GM19395 (cell line): Measurements from ENCODE around the gene ANO10.

ENCODE experiments used
- ATAC-seq: cut with Tn5 transposase; IDR thresholded peaks from one replicate; pipeline ENCODE4 v1.9.1; 2021; ENCODE audit warnings: mild to moderate bottlenecking, moderate library complexity; ENCODE audit not compliant: unreplicated experiment

ANO10 gene

DNA sequence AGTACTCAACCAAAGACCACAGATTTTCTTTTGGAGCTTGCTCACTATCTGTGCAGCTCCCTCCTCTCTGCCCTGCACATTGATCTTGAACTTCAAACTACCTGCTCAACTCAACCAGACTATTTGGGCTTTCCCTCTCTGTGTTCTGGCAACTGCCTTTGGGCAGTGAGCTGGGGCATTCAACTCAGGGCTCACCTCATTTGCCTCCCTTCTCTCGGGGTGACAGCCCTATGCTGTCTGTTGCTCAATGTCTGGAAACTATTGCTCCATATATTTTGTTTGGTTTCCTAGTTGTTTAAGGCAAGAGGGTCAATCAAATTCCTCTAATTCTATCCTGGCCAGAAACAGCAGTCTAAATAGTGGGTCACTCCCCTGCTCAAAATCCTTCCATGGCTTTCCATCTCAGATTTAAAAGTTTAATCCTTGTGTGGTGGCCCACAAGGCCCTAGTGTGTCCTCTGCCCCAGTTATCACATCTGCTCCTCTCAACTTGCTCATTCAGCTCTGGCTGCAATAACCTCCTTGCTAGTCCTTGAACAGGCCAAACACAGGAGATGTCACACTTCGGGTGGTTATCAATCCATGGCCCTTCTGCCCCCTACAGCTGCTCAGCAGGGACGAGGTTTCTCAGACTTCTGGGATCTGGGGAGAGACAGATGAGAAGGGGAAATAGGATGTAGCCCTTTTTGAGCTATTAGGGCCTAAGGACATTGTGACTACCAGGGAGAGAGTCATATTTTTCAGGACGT is 267.7 kb downstream of the ANO10 start:
- ATAC-seq, result no peak

DNA sequence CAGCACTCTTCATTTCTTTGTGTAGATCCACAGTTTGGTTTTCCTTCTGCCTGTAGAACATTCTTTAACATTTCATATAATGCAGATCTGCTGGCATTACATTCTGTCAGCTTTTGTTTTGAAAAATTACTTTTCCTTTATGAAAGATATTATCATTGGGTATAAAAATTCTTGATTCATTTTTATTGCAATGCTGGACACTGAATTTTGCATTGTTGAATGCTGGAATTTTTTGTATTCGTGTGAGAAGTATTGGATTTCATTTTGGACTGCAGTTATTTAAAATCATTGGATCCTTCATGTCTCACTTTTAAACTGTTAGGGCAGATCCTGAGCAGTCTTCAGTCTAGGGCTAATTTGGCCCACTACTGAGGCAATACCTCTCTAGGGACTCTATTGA is 268.4 kb downstream of the ANO10 start:
- no peak for ATAC-seq

DNA sequence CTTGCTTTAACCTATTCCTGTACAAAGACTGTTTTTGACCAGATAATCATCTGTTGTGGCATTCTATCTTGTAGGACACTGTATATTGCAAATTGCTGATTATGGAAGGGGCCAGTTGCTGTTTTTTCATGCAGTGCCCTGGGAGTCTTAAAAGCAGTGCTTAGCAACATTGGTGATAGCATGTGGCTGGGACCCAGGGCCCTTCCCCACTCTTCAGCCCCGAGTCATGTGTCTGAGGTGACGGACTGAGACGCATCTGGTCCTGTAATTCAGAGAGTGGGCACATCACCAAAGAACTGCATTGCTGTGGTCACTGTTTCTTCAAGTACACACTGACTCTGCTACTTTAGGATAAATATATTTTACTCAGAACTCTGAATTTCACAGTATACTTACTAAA is 272.1 kb downstream of the ANO10 start:
- ATAC-seq, result no peak

DNA sequence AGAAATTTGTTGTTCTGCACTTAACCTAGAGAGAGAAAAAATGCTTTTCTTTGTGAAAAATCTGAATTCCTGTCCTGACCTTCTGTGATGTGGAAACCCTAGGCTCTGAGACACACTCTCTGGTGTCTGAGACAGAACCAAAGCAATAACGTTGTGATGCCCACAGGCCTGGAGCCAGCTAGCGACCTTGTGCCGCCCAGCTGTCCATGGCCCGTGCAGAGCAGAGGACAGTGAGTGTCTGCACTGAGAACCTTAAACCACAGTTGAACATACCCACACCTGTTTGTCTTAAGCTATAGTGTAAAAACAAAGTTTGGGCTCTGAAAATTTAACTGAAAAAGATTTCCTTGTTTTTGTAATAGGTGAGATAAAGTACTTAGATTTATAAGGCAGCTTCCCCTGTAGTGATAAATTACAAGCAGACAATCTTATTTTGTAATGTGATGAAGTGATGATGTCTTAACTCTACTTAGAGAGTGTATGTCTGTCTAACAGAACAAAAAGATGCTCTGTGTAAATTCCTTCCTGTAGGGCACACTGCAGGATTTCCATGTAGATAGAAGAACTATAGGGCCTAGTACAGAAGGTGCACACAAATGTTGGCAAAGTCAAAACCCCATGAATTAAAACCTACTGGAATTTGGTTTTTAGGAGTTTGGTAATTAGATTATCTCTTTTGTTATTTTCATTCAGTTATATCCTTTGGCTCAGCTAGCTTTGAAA is 272.8 kb downstream of the ANO10 start:
- no peak for ATAC-seq

DNA sequence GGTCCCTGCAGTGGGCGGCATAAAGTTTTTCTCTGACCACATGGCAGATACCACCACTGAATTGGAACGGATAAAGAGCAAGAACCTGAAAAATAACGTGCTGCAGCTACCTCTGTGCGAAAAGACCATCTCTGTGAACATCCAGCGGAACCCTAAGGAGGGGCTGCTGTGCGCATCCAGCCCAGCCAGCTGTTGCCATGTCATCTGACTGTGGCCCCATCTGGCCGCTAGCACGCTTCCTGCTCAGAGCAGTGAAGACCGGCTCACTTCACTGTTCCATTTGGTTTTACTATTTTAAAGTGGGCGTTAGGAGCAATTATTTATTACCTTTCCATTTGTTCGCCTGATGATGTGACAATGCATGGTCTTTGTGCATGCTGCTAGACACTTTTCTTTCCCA is 273.5 kb downstream of the ANO10 start:
- no peak for ATAC-seq

DNA sequence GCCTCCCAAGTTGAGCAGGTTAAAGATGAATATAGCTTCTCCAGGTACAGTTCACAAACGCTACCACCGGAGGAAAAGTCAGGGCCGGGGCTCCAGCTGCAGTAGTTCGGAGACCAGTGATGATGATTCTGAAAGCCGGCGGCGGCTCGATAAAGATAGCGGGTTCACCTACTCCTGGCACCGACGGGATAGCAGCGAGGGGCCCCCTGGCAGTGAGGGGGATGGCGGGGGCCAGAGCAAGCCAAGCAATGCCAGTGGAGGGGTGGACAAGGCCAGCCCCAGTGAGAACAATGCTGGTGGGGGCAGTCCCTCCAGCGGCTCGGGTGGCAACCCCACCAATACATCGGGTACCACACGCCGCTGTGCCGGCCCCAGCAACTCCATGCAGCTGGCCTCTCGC is 274.0 kb downstream of the ANO10 start:
- ATAC-seq, result no peak

DNA sequence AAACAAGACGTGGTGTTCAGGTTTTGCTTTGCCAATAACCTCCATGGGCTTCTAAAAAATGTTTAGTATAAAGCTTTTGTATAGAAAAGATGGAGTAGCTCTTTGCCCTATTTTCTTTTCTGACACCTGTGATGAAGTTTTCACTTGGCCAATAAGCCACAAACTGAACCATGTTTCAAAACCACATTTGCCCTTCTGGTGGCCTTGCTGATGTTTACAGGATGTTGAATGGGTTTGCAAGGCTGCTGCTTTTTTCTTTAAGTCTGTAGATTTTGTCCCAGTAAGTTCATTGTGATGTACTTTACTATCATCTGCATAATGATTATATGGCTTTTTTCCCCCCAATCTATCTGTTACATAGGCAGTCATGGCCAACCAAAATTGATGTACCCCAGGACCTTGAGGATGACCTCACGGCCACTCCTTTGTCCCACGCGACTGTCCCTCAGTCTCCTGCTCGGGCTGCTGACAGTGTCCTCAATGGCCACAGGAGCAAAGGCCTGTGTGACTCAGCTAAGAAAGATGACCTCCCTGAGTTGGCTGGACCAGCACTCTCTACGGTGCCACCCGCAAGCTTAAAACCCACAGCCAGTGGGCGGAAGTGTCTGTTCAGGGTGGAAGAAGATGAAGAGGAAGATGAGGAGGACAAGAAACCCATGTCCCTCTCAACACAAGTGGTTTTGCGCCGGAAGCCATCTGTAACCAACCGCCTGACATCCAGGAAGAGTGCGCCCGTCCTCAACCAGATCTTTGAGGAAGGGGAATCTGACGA is 274.6 kb downstream of the ANO10 start:
- ATAC-seq, result no peak

DNA sequence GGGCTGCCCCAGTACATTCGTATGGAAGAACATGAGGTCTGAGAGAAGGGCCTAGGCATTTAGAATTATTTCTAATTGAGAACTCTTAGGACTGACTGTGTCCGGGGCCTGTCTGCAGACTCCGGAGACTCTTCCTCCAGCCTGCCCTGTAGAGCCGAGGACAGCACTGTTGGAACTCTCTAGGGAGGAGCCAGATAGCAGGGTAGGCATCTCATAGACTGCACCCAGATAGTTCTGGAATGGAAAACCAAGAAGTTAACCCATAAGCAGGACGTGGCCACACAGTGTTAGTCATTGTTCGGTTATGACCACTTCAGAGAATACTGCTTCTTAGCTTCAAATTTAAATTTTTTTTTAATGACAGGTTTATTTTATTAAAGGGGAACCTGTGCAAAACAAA is 275.9 kb downstream of the ANO10 start:
- no peak for ATAC-seq

DNA sequence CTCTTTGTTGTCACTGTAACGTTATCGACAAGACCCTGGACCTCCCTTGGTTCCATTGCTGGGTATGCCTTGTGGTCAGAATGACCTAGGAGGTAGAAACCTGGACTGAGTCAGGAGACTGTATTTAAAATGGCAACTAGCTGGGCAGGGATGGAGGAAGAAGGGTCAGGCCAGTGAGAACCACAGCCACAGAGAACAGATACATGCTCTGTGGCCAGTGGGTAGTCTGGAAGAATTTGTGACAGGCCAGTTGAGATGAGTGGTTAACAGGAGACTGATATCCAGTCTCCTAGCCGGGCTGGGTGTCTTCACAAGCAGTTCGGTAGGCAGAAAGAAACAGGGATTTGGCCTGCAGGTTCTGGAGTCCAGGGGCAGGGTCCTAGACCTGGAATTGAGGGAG is 276.6 kb downstream of the ANO10 start:
- ATAC-seq, result no peak

DNA sequence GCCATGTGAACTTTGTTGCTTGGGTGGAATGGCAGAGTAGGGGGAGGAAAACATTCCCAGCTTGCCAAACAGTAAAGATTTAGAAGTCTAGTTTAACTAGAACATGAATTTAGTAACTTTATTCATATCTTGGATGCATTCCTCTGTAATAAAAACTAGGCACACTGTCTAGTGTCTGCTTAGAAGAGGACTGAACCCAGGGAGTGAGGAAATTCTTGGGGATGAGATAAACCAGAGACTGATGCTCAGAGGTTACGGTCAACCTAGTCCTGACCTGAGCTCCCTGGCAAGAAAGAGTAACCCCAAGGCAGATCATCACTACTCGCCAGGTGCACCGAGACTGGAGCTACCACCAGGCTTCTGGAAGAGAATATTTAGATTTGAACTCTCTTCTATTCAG is 277.3 kb downstream of the ANO10 start:
- no peak for ATAC-seq

DNA sequence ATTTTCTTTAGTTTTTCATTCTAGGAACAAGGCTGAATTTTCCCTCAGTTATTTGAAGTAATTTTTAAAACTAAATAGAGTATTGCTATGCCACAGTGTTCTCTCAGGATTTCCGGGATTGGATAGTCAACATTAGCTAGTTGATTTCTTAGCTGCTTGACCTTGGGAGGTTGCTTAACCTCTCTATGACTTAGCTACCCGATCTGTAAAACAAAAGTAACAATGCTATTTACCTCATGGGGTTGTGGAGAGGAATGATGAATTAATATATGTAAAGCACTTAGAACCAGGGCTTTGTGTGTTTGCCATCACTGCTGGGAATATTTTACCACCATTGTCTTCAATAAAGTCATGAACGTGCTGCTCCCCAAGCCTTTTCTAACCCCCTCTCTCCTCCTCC is 278.0 kb downstream of the ANO10 start:
- no peak for ATAC-seq

DNA sequence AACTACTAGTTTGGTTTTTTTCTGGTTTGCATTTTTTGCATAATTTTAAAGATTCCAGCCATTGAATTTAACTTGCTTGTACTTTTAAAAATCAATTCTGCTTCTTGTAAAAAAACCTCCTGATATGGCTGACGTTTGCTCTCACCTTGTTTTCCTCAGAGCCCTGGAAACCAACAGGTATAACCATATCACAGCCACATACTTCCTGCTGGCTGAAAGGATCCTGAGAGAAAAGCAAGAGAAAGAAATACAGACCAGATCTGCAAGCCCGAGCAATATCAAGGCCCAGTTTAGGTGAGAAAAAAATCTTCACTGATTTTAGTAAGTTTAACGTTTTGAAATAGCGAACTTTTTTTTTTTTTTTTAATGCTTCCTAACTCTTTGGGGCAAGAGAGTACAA is 278.6 kb downstream of the ANO10 start:
- no peak for ATAC-seq

DNA sequence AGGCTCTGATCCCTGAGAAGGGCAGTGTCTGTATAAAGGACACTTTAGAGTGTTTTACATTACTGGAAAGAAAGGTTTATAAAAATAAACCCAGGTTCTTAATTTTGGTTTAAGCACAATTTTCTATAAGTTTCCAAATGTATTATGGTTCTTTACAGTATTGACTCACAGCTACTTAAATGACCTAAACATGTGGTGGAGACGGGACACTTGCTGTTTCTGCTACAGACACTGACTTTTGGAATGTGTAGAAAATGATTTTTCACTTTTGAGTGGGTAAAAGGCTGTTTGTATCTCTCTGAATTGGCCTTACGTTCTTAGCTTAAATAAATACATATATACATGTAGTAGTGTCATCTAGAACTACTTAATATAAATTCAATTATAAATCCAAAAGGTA is 280.0 kb downstream of the ANO10 start:
- no peak for ATAC-seq

DNA sequence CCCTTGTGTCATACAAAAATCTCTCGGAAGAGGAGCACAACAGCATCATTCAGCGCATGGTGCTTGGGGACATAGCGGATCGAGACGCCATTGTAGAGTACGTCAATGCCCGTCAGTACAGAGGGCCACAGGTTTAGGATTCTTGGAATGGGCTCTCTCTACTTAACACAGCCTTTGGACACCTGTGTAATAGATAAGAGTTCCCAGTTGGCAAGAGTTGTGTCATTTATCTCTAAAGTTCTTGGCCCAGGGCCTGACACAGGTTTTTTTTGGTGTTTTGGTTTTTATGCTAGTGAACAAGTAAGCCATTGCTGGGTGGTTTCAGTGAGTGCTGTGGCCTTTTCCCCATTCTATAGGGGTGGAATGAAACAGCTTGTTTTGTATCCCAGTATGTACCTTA is 281.4 kb downstream of the ANO10 start:
- ATAC-seq, result no peak

DNA sequence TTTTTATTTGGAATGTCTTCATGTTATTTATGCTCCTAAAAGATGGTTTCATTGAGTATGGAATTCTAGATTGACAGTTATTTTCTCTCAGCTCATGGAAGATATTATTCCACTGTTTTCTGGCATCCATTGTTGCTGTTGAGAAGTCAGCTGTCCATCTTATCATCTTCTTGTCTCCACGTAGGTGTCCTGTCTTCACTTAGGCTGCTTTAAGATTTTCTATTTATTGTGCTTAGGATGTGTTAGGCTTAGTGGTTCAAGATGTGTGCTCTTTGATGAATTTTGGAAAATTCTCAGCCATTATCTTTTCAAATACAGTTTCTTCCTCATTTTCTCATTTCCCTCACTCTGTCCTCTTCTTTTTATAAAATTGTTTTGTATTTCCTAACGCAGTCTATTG is 283.5 kb downstream of the ANO10 start:
- ATAC-seq, result no peak

DNA sequence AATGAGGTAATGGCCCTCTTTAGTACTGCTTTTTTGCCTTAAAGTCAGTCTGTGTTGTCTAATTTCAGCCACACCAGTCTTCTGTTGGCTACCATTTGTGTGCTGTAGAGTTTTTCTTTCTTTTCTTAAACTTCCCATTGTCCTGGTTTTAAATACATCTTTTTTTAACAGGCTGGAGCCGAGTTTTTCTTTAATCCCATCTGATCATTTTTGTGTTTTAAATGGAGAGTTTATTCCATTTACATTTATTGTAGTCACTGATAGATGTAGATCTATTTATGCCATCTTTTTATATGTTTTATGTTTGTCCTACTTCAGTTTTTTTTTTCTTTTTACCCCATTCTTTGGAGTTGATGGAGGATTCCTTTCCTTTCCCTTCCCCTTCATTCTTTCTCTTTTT is 286.0 kb downstream of the ANO10 start:
- no peak for ATAC-seq

DNA sequence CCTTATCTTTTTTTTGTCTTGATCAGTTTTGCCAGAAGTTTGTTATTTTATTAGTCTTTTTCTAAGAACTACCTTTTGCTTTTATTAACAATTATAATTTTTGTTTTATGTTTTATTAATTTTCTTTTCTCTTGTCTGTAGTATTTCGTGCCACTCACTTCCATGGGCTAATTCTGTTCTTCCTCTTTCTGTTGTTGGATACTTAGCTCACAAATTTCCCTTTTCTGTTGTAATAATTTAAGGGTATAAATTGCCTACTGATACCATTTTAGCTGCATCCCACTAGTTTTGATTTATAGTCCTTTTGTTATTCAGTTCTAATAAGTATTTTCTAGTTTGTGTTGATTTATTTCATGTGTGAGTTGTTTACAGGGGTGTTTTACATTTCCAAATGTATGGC is 286.8 kb downstream of the ANO10 start:
- ATAC-seq, result no peak

DNA sequence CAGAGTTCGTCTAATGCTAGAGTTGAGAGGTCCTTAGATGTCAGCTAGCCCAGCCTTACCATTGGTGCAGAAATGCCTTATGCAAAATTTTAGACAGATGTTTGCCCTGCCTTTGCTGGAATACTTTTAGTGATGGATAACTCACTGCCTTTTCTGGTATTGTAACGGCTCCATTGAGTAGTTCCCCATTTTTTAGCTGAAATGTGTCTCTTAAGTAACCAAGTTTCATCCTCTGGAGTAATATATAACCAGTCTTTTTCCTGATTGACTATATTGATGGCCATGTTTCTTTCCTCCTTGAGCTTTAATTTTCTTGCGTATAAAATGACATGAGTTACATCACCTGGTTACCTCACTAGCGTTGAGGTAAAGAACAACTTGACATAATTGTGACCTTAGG is 290.4 kb downstream of the ANO10 start:
- no peak for ATAC-seq

DNA sequence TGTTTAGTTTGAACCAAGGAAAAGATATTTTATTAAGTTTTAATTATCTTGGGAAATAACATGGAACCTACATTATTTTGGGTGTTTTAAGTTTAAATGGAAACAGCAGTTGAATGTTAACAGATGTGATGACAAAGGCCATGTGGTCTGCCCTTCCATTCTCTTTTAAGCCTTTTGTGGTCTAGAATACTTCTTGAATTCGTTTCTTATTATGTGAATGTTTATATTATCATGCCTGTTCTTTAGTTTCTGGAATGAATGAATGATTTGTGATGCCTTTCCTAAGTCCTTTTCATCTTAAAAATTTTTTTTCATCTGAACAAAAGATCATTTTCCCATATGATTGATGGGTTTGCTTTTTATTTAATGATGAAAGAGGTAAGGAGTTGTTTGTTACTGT is 290.8 kb downstream of the ANO10 start:
- no peak for ATAC-seq

DNA sequence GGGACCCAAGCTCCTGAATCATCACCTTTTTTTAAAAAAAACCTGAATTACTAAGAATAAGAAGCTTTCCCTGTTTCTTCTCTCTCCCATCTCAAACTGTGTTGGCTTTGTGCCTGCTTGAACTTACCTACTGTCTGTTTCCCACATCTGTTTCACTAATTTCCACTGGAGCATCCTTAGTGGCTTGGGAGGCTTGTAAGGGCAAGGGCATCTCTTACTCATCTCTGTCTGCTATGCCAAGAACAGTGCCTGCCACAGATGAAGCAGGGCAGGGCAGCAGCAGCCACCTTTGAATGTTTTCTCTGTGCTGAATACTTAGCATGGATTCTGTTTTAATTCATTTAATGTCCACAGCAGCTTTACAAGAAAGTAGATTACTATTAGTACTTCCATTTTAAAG is 293.2 kb downstream of the ANO10 start:
- ATAC-seq, result no peak

DNA sequence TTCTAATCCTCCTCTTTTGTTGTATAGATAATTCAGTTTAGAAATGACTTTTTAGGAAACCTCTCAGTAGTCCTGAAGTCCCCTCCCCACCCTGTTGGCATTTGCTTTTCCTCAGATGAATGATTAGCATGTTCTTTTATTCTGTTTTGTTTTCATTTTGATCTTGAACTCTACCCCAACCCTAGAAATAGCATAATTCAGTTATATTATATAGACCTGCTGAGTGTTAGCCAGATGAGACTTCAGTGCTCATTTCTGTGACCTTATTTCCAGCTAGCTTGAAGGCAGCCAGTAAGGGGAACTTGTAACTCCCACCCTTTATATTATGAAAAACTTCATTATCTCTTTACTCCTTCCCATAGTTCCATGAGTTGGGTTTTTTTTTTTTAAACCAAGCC is 294.2 kb downstream of the ANO10 start:
- no peak for ATAC-seq
